ENCODE measurements around the gene RNF215. TPM values are rescaled to one million over a fixed set of nuclear protein-coding genes. Genes with fewer than 3 reads are reported as not detected.

Gene RNF215
- polyA plus RNA-seq, 1 experiment: 15.8 TPM

- ChIA-PET CTCF (interaction anchor here (0.6 to 3.9 kb wide), 7 partner anchors 10 to 935 kb away, joined by 3 to 21 read pairs (median 3); no protein-coding TSS in a partner anchor), POLR2A (no interaction called here)
- TF ChIP-seq CTCF (IDR thresholded peaks at IDR 0.05; ENCODE audit: insufficient read depth, low read depth, low read length): no peak
- Histone ChIP-seq H3K4me3 (ENCODE audit: low read depth, low read length) (no peak overlapping the region), H3K27me3 (ENCODE audit: control insufficient read depth, insufficient read depth, low read length) (no peaks in the 10 kb centered on the region), H3K36me3 (ENCODE audit: control insufficient read depth, insufficient read depth, low read length) (no peaks in the 10 kb centered on the region; the same call in 1 of the 2 replicates)
- no peak for DNase-seq (ENCODE audit: low read depth)
These were observed 46.0 kb upstream of the RNF215 start for GRCh38 chr22:30433227-30433626.

- Histone ChIP-seq H3K4me3 (ENCODE audit: low read depth, low read length) (no peak overlapping the region), H3K36me3 (ENCODE audit: control insufficient read depth, insufficient read depth, low read length) (no peaks in the 10 kb centered on the region; the same call in 1 of the 2 replicates), H3K27me3 (ENCODE audit: control insufficient read depth, insufficient read depth, low read length) (no peaks in the 10 kb centered on the region)
- ChIA-PET CTCF (interaction anchor here (0.7 to 3.9 kb wide), 4 partner anchors 11 to 145 kb away, joined by 3 to 21 read pairs (median 4); no protein-coding TSS in a partner anchor), POLR2A (no interaction called here)
- DNase-seq (ENCODE audit: low read depth): no peak
- TF ChIP-seq CTCF (IDR thresholded peaks at IDR 0.05; ENCODE audit: insufficient read depth, low read depth, low read length): no peak
These were observed 45.3 kb upstream of the RNF215 start for GRCh38 chr22:30432520-30432919.

- Histone ChIP-seq H3K36me3 (ENCODE audit: control insufficient read depth, insufficient read depth, low read length) (no peaks in the 10 kb centered on the region; the same call in 1 of the 2 replicates), H3K27me3 (ENCODE audit: control insufficient read depth, insufficient read depth, low read length) (no peaks in the 10 kb centered on the region), H3K4me3 (ENCODE audit: low read depth, low read length) (no peak overlapping the region)
- POLR2A ChIA-PET: no interaction called here
- CTCF ChIA-PET: interaction anchor here (1.0 to 3.9 kb wide), 2 partner anchors 13 to 54 kb away, joined by 5 to 21 read pairs; no protein-coding TSS in a partner anchor
- no peak for DNase-seq (ENCODE audit: low read depth)
- TF ChIP-seq CTCF (IDR thresholded peaks at IDR 0.05; ENCODE audit: insufficient read depth, low read depth, low read length): no peak
These were observed 44.9 kb upstream of the RNF215 start for GRCh38 chr22:30432096-30432495.

GRCh38 chr22:30430933-30431332 is 43.7 kb upstream of the RNF215 start:
- DNase-seq (ENCODE audit: low read depth): no peak
- TF ChIP-seq CTCF (IDR thresholded peaks at IDR 0.05; ENCODE audit: insufficient read depth, low read depth, low read length): no peak
- H3K4me3 ChIP-seq (ENCODE audit: low read depth, low read length): no peak overlapping the region
- ChIA-PET CTCF (interaction anchor here (0.9 to 3.9 kb wide), 3 partner anchors 14 to 322 kb away, joined by 3 to 21 read pairs (median 8); no protein-coding TSS in a partner anchor), POLR2A (no interaction called here)
- no peaks in the 10 kb centered on the region for H3K27me3 ChIP-seq (ENCODE audit: control insufficient read depth, insufficient read depth, low read length)
- no peaks in the 10 kb centered on the region; the same call in 1 of the 2 replicates for H3K36me3 ChIP-seq (ENCODE audit: control insufficient read depth, insufficient read depth, low read length)

- DNase-seq (ENCODE audit: low read depth): no peak
- H3K36me3 ChIP-seq (ENCODE audit: control insufficient read depth, insufficient read depth, low read length): no peaks in the 10 kb centered on the region; the same call in 1 of the 2 replicates
- no peak for TF ChIP-seq CTCF (IDR thresholded peaks at IDR 0.05; ENCODE audit: insufficient read depth, low read depth, low read length)
- POLR2A ChIA-PET: no interaction called here
- CTCF ChIA-PET: interaction anchor here (0.9 to 1.8 kb wide), 2 partner anchors 38 to 321 kb away, joined by 3 to 8 read pairs; no protein-coding TSS in a partner anchor
- no peaks in the 10 kb centered on the region for H3K27me3 ChIP-seq (ENCODE audit: control insufficient read depth, insufficient read depth, low read length)
- H3K4me3 ChIP-seq (ENCODE audit: low read depth, low read length): no peak overlapping the region
These were observed 42.7 kb upstream of the RNF215 start for GRCh38 chr22:30429887-30430286.
